IPS-NIHi7 (cell line): Measurements from ENCODE around the gene KIRREL2.
A peak's percentile ranks its signal among the peaks of the same experiment; 100 is the strongest.
"Not testable (repeated sequence)": the region's sequence is repeated elsewhere in the genome, so short reads cannot be mapped to it uniquely, and the experiment has no call there.

ENCODE experiments used
- DNase-seq: peaks from one replicate; pipeline ENCODE4 v3.0.0; 2012; ENCODE audit warnings: mixed read lengths; ENCODE audit errors: extremely low spot score

KIRREL2 gene

DNA sequence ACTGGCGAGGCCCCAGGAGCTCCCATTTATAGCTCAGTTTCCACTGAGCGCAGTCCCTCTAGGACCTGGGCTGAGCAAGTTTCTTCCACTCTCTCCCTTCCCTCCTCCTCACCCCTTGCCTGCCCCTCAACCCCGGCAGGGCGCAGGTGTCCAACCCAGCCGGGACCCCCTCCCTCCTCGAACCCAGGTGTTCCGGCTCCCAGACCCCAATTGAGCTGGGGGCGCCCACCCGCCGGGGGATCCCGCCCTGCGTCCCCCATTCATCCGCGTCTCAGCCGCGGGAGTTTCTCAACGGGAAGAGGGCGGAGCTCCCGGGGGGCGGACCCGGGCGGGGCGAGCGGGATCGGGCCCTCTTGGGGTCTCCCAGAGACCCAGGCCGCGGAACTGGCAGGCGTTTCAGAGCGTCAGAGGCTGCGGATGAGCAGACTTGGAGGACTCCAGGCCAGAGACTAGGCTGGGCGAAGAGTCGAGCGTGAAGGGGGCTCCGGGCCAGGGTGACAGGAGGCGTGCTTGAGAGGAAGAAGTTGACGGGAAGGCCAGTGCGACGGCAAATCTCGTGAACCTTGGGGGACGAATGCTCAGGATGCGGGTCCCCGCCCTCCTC lies at the start of gene KIRREL2:
TSS of gene KIRREL2 (plus strand) at position 366 of the 604 bp plus-strand sequence. CDS start at position 575, 209 bp downstream.
- DNase-seq: peak; percentile 54

DNA sequence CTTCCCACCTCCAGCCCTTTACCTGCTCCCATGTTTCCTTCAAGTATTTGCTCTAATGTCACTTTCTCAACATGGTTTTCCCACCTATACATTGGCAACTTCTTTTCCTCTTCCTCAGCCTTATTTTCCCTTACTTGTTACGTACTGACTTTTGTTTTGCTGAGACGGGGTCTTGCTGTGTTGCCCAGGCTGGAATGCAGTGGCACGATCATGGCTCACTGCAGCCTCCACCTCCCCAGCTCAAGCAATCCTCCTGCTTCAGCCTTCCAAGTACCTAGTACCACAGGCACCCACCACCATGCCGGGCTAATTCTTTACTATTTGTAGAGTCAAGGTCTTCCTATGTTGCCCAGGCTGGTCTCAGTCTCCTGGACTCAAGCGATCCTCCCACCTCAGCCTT lies 49.1 kb upstream of the KIRREL2 start:
- no peak for DNase-seq

DNA sequence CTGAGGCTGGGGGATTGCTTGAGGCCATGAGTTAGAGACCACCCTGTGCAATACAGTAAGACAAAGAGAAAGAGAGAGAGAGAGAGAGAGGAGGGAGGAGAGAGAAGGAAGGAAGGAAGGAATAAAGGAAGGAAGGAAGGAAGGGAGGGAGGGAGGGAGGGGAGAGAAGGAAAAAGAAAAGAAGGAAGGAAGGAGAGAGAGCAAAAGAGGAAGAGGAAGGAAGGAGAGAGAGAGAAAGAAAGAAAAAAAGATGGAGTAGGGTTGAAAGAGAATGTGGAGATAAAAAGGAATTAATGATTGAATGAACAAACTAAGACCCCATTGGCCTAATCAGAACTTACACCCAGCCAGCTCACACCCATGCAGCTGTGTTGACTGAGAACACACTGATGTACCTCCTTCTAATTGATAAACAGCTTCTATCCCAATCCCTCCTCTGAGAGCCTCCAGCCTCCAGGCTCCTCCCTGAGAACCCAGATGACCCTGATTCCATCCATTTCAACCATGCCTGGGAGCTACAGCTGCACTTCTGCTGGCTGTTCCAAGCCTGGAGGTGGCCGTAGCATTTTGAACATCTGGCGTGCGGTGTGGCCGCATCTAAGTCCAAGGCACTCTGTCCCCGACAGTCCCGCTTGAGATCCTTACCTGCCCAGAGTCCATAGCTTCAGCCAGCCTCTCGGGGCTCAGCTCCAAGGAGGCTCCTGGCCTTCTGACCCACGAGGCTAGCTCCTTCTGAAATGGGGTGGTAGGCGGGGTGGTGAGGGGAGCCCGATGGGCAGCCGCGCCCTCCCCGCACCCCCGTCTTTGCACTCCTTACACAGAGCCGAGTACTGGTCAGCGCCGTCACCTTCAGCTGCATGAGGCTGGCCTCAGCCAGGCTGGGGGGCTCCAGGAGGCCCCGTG lies 45.1 kb upstream of the KIRREL2 start:
- DNase-seq: no peak

DNA sequence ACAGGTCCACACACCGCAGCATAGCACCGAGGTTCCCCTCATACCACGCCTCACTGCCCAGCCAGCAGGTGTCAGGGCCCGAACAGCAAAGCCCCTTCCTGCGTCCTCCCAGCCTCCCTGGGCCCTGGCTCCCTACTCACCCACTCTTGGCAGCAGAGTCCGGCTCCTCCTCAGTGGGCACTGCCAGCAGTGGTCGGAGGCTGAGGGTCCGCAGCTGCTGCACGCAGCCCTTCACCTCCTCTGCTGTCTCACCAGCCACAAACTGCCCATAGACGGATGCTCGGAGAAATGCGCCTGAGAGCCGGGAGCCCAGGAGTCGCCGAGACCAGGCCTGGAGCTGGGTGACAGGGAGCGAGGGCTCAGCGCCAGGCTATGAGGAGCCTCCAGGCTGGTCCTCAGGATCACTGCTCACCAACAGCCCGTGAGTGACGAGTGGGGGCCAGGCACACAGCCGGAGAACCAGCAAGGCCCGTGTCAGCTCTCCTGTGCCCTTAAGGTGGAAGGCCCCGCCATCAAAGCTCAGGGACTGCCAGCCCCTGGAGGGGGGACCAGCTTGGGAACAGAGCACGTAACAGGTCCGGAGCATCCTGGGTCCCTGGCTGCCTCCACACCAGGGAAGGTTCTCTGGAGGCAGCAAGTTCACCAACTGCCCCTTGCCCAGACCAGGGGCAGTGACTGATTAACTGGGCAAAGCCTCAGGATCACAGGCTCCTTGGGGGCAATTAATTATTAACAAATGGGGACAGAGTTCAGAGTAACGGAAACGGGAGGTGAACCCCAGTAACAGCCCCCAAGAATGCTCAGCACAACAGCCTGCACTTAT lies 44.3 kb upstream of the KIRREL2 start, which contains the start of gene PRODH2:
TSS of gene PRODH2 (minus strand) at position 626 of the 823 bp plus-strand sequence. CDS start at position 586, 40 bp downstream.
- DNase-seq: no peak

DNA sequence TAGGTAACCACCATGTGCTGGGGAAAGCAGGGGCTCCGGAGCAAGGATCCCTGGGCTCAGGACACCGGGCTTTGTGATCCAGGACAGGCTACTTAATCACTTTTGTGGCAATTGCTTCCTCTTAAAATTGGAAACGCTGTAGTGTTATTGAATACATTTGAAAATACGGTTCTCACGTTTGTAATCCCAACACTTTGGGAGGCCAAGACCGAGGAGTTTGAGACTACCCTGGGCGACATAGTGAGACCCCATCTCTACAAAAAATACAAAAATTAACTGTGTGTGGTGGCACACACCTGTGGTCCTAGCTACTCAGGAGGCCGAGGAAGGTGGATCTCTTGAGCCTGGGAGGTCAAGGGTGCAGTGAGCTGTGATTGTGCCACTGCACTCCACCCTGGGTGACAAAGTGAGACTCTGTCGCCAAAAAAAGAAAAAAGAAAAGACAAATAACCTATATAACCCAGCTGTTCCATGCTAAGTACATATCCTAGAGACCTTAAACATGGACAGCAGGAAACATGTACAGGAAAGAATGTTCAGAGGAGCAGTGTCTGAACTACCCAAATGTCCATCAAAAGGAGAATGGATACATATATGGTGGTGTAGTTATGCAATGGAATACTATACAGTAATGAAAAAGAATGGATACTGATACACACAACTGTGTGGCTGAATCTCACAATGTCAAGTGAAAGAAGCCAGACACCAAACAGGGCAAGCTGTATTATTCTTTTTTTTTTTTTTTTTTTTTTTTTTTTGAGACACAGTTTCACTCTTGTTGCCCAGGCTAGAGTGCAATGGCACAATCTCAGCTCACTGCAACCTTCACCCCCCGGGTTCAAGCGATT lies 43.4 kb upstream of the KIRREL2 start:
- no peak for DNase-seq

DNA sequence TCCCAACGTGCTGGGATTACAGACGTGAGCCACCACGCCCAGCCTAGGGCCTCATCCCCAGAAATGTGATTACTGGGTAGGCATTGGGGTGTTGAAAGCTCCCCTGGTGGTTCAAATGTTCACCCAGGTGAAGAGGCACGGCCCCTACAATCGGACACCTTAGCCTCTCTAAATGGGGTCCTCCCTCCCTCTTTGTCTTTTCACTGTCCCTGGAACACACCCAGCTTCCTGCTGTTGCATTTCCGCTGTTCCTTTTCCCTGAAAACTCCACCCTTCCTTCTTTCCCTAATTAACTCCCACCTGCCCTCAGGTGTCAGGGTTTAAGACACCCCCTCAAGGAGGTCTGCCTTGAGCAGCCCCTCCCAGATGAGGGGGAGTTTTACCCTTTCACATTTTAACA lies 40.4 kb upstream of the KIRREL2 start:
- no peak for DNase-seq

DNA sequence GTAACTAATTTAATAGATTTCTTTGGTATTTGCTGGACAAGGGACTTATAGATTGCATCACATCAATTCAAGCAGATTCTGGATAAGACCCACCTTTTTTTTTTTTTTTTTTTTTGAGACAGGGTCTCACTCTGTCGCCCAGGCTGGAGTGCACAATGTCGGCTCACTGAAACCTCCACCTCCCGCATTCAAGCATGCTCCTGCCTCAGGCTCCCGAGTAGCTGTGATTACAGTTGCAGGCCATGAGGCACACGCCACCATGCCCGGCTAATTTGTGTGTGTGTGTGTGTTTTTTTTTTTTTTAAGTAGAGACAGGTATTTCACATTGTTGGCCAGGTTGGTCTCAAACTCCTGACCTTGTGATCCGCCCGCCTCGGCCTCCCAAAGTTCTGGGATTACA lies 39.9 kb upstream of the KIRREL2 start:
- no peak for DNase-seq

DNA sequence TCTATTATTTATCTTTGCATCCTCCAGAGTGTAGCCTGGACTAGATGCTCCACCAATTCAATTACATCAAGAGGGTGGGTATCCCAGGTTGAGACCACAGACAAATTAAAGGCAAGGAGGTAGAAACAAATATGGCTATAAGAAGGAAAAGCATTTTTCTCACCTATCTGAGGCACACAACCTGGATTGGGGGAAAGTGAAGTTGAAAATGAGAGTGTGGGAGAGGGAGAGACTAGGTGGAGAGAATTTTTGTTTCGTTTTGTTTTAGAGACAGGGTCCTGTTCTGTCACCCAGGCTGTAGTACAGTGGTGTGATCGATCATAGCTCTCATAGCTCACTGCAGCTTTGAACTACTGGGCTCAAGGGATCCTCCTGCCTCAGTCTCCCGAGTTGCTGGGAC lies 38.3 kb upstream of the KIRREL2 start:
- no peak for DNase-seq

DNA sequence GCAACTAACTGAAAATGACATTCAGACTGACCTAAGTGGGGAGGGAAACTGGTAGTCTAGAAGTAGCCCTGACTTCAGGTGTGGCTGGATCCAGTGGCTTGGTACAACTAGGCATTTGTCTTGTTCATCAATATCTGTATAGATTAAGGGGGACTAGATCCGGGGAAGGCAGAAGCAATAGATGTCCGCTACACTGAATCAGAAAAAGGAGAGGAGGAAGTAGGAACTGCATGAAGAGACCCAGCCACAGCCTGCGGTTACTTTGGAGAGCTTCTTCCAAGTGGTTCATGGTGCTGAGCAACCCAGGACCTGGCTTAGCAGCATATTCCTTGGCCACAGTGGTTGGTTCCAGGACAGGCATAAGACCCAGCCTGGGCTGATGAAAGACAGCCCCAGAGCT lies 34.1 kb upstream of the KIRREL2 start:
- no peak for DNase-seq

DNA sequence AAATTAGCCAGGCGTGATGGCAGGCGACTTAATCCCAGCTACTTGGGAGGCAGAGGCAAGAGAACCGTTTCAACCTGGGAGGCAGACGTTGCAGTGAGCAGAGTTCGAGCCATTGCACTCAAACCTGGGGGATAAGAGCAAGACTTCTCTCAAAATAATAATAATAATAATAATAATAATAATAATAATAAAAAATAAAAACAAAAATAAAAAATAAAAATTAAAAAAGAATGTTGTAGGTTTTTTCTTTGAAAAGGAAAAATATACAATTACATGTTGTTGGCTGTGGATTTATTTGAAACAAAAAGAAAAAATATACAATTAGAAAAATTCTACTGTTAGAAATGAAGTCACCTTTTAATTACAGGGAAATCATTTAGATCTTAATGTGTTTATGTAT lies 32.6 kb upstream of the KIRREL2 start:
- DNase-seq: no peak

DNA sequence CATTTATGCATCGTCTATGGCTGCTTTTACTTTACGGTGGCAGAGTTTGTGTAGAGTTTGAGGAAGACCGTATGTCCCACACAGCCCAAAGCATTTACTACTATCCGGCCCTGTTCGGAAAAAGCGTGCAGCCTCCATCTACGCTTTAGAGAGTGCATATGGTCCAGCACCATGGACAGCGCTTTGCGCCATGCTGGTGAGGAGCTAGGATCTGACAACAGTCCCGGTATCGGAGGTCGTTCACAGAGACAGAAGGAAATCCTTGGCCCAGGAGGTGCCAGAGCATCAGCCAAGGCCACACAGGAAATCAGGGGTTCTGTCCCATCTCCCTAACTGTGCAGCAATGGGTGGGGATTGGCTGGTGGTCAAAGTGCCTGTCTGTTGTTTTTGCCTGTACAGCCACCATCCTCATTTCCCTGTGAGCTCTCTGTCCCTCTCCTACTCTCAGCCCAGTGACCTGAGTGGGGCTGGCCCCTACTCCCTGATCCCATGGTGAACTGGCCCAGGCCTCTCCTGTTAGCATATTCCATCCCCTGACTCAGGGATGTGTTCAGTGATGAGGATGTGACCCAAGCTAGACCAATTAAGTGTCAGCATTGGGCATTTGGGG lies 27.9 kb upstream of the KIRREL2 start:
- peak; percentile 87 for DNase-seq

DNA sequence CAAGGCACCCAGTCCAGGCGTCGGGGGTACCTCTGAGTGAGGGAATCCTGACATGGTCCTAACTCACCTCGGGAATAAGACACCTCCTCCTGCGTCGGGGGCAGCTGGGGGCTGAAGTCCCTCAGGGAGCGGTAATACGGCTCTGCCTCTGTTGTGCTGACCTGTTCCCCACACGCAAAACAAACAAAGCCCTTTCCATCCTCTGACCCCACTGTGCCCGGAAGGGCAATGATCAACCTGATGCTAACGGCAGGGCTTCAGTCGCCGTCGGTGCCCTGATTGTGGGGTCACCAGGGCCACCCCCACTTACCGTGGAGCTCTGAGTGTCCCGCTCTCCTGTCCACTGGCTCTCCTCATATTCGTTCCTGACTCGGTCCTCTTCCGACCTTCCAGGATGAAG lies 25.7 kb upstream of the KIRREL2 start:
- no peak for DNase-seq

DNA sequence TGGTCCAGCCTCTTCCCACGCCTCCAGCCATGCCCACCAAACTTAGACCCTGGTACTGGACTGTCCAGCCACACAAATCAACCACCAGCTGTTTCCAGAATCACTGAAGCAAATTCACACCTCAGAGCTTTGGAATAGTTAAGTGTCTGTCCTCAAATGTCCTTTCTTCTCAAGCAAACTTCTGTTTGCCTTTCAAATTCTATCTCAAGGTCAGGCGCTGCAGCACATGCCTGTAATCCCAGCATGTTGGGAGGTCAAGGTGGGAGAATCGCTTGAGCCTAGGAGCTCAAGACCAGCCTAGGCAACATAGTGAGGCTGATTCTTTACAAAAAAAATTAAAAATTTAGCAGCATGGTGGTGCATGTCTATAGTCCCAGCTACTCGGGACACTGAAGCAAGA lies 24.7 kb upstream of the KIRREL2 start:
- no peak for DNase-seq

DNA sequence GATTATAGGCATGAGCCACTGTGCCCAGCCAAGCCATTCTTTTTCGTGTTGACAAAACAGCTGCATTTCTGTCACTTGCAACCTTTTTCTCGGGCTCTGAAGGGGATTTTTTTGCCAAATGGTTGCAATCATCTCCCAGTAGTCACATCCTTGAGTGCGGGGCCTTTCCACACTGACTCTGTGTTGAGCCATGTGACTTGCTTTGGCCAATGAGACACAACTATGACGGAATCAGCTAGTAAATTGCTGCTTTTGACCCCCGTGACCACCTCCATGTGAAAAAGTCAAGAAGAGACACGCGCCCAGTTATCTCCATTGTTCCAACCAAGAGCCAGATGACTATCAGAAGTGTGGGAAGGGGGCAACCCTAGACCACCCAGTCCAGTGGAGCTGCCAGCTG lies 22.7 kb upstream of the KIRREL2 start:
- no peak for DNase-seq

DNA sequence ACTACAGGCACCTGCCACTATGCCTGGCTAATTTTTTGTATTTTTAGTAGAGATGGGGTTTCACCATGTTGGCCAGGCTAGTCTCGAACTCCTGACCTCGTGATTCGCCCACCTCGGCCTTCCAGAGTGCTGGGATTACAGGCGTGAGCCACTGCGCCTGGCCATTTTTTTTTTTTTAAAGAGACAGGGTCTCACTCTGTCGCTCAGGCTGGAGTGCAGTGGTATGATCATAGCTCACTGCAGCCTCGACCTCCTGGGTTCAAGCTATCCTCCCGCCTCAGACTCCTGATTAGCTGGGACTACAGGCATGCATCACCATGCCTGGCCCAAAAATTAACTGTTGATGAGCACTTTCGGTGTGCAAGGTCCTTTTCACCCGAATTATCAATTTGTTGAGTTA lies 20.6 kb upstream of the KIRREL2 start:
- not testable (repeated sequence) for DNase-seq

DNA sequence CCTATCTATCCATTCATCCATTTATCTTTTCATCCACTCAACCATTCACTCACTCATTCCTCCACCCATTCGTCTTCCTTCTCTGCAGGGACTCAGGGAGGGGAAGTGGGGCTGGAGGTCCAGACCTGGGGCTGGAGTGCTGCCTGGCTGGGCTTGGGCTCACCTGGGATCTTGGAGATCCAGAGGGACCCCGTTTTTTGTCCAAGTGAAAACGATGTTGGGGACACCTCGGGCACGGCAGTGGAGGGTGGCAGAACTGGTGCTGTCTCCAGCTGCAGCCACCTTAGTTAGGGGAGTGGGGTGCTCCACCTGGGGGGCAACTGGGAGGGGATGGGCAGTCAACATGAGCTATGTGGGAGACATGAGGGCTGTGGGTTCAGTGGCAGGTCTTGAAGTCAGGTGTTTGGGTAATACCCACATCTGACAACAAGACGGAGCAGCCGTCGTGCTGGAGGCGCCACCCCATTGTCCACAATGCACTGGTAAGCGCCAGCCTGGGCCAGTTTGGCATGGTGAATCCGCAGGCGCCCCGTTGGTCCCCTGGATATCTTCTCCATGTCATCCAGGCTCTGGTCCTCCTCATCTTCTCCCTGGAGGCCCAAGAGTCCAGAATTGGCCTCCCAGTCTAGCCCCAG lies 14.6 kb upstream of the KIRREL2 start:
- no peak for DNase-seq

DNA sequence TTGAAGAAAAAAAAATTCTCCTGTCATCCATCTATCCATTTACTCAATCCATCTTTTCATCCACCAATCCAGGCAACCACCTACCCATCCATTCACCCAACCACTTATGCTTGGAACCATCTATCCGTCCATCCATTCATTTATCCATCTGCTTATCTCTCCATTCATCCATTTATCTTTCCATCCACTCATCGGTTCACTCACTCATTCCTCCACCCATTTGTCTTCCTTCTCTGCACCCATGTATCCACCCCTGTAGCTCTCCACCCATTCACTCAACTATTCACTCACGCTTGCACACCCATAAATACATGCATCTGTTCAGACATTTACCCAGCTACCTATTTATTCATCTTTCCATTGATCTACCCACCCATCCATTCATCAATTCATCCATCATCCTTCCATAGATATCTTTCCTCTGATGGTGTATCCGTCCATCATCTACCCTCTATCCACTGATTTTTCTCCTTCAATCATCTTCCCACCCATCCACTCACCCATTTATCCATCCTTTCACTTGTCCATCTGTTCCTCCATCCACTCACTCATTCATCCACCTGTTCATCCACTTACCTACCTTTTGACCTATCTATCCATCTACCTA lies 13.9 kb upstream of the KIRREL2 start:
- DNase-seq: no peak

DNA sequence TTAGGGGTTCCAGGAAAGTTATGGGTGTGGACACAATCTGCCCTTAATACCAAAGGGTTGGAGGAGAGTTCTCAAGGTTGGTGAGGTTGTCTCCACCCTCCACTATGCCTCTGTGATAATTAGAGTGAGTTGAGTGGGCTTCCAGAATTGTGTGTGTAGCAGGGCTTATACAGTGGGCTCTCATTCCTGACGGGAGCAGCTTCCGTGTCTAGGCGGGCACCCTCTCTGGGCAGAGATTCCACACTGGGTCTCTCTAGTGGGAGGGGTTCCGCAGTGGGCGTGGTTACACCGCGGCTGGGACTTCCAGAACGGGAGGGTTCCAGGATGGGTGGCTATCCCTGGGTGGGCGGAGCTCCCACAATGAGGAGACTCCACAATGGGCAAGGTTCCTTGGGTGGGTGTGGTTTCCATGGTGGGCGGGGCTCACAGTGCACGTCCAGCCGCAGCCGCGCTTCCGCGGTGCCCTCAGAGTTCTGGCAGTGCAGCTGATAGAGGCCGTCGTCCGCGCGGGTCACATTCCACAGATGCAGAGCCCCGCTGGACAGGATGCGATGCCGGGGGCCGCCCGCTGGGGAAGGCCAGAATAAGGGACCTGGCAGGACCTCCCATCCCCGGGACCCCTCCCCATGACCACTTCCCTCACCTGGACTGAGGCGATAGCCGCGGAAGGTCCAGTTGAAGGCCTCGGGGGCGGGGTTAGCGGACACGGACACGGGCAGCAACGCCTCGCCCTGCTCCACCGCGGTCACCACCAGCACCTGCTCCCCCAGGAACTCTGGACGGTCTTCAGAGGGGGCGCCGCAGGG lies 12.8 kb upstream of the KIRREL2 start:
- peak; percentile 96 for DNase-seq
